GM19455 (cell line): Measurements from ENCODE around the gene C6orf163.

Experiments used
- ATAC-seq: cut with Tn5 transposase; IDR thresholded peaks from one replicate; pipeline ENCODE4 v1.9.1; 2021; ENCODE audit not compliant: unreplicated experiment

Gene C6orf163

DNA sequence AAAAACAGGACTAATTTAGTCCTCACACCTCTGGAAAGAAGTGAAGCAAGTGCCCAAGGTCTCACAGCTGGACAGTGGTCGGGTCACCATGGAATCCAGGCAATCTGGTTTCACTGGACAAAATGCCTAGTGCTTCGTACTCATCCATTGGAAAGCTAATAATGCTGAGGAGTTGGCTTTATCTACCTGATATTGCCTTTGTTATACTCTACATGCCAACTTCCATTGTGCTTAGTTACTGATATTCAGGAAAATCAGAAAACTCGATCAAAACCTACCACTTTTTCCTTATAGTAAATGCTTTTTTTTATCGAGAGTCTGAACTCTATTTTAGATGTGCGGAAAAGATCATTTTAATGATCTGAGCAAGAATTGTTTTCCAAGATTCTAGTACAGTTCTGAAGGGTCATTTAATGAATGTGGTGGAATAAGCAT is 64.1 kb downstream of the C6orf163 start:
- ATAC-seq, result no peak
